Kidney (tissue), 14 donors: ENCODE measurements around the gene MADD. TPM values are rescaled to one million over a fixed set of nuclear protein-coding genes. Genes with fewer than 3 reads are reported as not detected.
A peak's percentile ranks its signal among the peaks of the same experiment; 100 is the strongest.

Source experiments
- DNase-seq, 5 donors: peaks; one replicate each; pipeline ENCODE4 v3.0.0-alpha.2; 2013 to 2020
- FAIRE-seq: peaks from 2 replicates; lab custom pipeline; 2012; peaks lifted over from hg19 to GRCh38; lab: Jason Lieb, UNC
- H3K27ac ChIP-seq, 2 donors: one replicate each; pipeline ENCODE4 v1.7.0; 2013; ENCODE audit warnings: low read depth in 2 of 2, low read length in 2 of 2, inconsistent platforms in 1 of 2
- H3K27me3 ChIP-seq: one replicate; pipeline ENCODE4 v1.7.1; 2013; ENCODE audit warnings: low read length, inconsistent platforms; ENCODE audit not compliant: control insufficient read depth, insufficient read depth
- H3K36me3 ChIP-seq, 3 donors: one replicate each; pipeline versions ENCODE4 v1.7.0 to v1.7.1; 2013; ENCODE audit warnings: low read length in 3 of 3, control low read depth in 1 of 3, inconsistent platforms in 1 of 3; ENCODE audit not compliant: insufficient read depth in 3 of 3, control insufficient read depth in 2 of 3
- H3K4me1 ChIP-seq, 3 donors: one replicate each; pipeline versions ENCODE4 v1.7.0 to v1.7.1; 2013; ENCODE audit warnings: low read length in 3 of 3, inconsistent platforms in 1 of 3, low read depth in 1 of 3; ENCODE audit not compliant: control insufficient read depth in 2 of 3, insufficient read depth in 2 of 3
- H3K4me3 ChIP-seq, 3 donors: one replicate each; pipeline versions ENCODE4 v1.7.0 to v1.8.1; 2013; ENCODE audit warnings: low read length in 3 of 3, control low read depth in 1 of 3, inconsistent platforms in 1 of 3
- H3K9ac ChIP-seq, 3 donors: one replicate each; pipeline versions ENCODE4 v1.7.0 to v1.7.1; 2013; ENCODE audit warnings: low read length in 3 of 3, control low read depth in 1 of 3, inconsistent platforms in 1 of 3
- H3K9me3 ChIP-seq, 3 donors: one replicate each; pipeline versions ENCODE4 v1.7.0 to v1.7.1; 2013; ENCODE audit warnings: low read length in 3 of 3, control low read depth in 1 of 3, inconsistent platforms in 1 of 3; ENCODE audit not compliant: control insufficient read depth in 2 of 3, insufficient read depth in 1 of 3
- CTCF ChIP-seq: IDR thresholded peaks from 3 replicates; pipeline ENCODE4 v1.5.1; 2012; ENCODE audit warnings: mild to moderate bottlenecking, moderate library complexity, borderline replicate concordance; ENCODE audit not compliant: insufficient read depth; ENCODE audit errors: extremely low read depth
- intact Hi-C: fragments of 100-400 bp; cut with DNase I; formaldehyde crosslinking; loops from one replicate; pipeline ENCODE4 v1.11.1; 2022
- polyA plus RNA-seq: library from polyadenylated mRNA; stranded (reverse); fragments of 350-450 nt; fragmentation: Illumina TruSeq; extraction: RNeasy Lipid Tissue Mini Kit (QIAGEN cat#74804); gene quantifications from one replicate; pipeline ENCODE4 v1.2.3, GENCODE V29; 2014; ENCODE audit warnings: low read depth, low replicate concordance; ENCODE audit not compliant: insufficient read depth
- total RNA-seq: library from RNA; stranded (reverse); fragmentation: NEBNext Ultra II Directional; extraction: Animal tissue kit (Norgen Biotek cat#: 25700); gene quantifications from one replicate; pipeline ENCODE4 v1.2.1, GENCODE V29; 2021
- donor health status: control.
- donor health status: control.
- donor health status: control.
- donor health status: control.
- donor health status: control.
- donor health status: DM: yes; HTN: yes; CAD: no.
- donor health status: Normal renal cell carcinoma (clear cell type).

Gene MADD
- total and polyA plus RNA-seq, 2 donors from 2014 or later: 19.0 to 39.2 TPM

GRCh38 chr11:47347137-47347536 is 77.2 kb downstream of the MADD start:
- Histone ChIP-seq H3K9me3 (no peaks in the 10 kb centered on the region), H3K27ac (no peak overlapping the region), H3K4me3 (no peak overlapping the region), H3K9ac (no peak overlapping the region), H3K27me3 (no peaks in the 10 kb centered on the region), H3K4me1 (peaks cover 0 to 2% (median 0%) of the 10 kb centered on the region in 3 donors), H3K36me3 (no peaks in the 10 kb centered on the region)
- DNase-seq: no peak
- no peak for TF ChIP-seq CTCF
- no peak for FAIRE-seq
- intact Hi-C loops: no loop called here

- peaks cover 0 to 2% (median 0%) of the 10 kb centered on the region in 3 donors for H3K4me1 ChIP-seq
- DNase-seq: peak in 1 of 5 donors; percentile 73
- H3K36me3 ChIP-seq: no peaks in the 10 kb centered on the region
- TF ChIP-seq CTCF: no peak
- H3K27ac ChIP-seq: no peak overlapping the region
- no peak overlapping the region for H3K9ac ChIP-seq
- intact Hi-C loops: no loop called here
- no peaks in the 10 kb centered on the region for H3K27me3 ChIP-seq
- H3K9me3 ChIP-seq: no peaks in the 10 kb centered on the region
- FAIRE-seq: no peak
- no peak overlapping the region for H3K4me3 ChIP-seq
Observed at GRCh38 chr11:47348131-47348802, 78.3 kb downstream of the MADD start.

GRCh38 chr11:47348859-47349258 is 78.9 kb downstream of the MADD start:
- DNase-seq (peak in 2 of 5 donors; percentile 18 to 32), FAIRE-seq (no peak)
- H3K9ac ChIP-seq: no peak overlapping the region
- TF ChIP-seq CTCF: peak; percentile 18
- no peak overlapping the region for H3K4me3 ChIP-seq
- peaks cover 0 to 2% (median 0%) of the 10 kb centered on the region in 3 donors for H3K4me1 ChIP-seq
- H3K9me3 ChIP-seq: no peaks in the 10 kb centered on the region
- H3K27ac ChIP-seq: no peak overlapping the region
- H3K27me3 ChIP-seq: no peaks in the 10 kb centered on the region
- intact Hi-C loops: no loop called here
- H3K36me3 ChIP-seq: no peaks in the 10 kb centered on the region
